ENCODE measurements around the gene ECM1.

ECM1 gene

DNA sequence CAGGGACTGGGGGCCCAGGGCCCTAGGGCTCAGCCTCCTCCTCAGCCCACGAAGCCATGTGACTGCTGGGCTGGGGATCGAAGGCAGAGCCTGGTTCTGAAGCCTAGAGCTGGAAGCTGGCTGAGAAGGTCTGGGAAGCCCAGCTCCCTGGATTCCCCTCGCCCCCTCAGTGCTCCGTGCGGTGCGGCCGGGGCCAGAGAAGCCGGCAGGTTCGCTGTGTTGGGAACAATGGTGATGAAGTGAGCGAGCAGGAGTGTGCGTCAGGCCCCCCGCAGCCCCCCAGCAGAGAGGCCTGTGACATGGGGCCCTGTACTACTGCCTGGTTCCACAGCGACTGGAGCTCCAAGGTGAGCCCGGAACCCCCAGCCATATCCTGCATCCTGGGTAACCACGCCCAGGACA lies 50.4 kb downstream of the ECM1 start:
- TF ChIP-seq, protein P1, sequence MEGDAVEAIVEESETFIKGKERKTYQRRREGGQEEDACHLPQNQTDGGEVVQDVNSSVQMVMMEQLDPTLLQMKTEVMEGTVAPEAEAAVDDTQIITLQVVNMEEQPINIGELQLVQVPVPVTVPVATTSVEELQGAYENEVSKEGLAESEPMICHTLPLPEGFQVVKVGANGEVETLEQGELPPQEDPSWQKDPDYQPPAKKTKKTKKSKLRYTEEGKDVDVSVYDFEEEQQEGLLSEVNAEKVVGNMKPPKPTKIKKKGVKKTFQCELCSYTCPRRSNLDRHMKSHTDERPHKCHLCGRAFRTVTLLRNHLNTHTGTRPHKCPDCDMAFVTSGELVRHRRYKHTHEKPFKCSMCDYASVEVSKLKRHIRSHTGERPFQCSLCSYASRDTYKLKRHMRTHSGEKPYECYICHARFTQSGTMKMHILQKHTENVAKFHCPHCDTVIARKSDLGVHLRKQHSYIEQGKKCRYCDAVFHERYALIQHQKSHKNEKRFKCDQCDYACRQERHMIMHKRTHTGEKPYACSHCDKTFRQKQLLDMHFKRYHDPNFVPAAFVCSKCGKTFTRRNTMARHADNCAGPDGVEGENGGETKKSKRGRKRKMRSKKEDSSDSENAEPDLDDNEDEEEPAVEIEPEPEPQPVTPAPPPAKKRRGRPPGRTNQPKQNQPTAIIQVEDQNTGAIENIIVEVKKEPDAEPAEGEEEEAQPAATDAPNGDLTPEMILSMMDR (conservative IDR thresholded peaks at IDR 0.05; ENCODE audit: low read length): no peak
- no peak for DNase-seq (ENCODE audit: low read depth)
- H3K4me3 ChIP-seq (ENCODE audit: low read length): no peak overlapping the region

DNA sequence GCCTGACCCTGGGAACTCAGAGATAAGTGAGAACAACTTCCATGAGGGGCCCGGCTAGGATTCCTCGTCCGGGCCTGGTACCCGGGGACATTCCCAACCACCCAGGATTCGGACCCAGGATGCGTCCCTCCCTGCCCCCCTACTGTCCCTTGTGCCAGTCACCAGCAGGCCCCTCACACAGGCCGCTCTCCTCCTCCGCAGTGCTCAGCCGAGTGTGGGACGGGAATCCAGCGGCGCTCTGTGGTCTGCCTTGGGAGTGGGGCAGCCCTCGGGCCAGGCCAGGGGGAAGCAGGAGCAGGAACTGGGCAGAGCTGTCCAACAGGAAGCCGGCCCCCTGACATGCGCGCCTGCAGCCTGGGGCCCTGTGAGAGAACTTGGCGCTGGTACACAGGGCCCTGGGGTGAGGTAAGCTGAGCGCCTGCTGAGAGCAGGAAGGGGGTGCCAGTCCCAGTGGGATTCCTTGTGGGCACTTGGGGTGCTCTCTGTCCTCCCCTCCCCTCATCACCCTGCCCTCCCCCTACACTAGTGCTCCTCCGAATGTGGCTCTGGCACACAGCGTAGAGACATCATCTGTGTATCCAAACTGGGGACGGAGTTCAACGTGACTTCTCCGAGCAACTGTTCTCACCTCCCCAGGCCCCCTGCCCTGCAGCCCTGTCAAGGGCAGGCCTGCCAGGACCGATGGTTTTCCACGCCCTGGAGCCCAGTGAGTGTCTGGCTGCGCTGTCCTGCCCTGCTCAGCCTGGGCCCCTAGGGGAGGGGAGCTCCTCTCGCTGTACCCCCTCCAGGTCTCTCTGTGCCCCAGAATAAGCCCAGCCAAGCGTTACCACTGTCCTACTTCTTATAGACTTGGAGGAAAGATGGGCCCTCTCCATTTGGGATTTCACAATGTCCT lies 51.1 kb downstream of the ECM1 start:
- TF ChIP-seq, protein P1 (conservative IDR thresholded peaks at IDR 0.05; ENCODE audit: low read length): no peak
- DNase-seq (ENCODE audit: low read depth): no peak
- H3K4me3 ChIP-seq (ENCODE audit: low read length): no peak overlapping the region

DNA sequence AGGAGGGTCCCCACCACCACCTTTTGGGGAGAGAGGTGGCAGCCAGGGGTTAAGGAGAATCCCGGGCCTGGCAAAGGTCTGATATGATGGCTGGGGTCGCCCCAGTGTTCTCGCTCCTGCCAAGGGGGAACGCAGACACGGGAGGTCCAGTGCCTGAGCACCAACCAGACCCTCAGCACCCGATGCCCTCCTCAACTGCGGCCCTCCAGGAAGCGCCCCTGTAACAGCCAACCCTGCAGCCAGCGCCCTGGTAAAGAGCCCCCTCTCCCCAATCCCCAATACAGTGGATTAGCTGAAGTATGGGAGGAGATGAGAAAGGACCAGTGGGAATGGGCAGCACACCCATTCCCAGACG lies 51.7 kb downstream of the ECM1 start:
- no peak for DNase-seq (ENCODE audit: low read depth)
- TF ChIP-seq, protein P1 (conservative IDR thresholded peaks at IDR 0.05; ENCODE audit: low read length): no peak

DNA sequence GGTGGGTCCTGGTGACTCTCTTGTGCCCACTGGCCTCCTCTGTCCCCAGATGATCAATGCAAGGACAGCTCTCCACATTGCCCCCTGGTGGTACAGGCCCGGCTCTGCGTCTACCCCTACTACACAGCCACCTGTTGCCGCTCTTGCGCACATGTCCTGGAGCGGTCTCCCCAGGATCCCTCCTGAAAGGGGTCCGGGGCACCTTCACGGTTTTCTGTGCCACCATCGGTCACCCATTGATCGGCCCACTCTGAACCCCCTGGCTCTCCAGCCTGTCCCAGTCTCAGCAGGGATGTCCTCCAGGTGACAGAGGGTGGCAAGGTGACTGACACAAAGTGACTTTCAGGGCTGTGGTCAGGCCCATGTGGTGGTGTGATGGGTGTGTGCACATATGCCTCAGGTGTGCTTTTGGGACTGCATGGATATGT lies 52.1 kb downstream of the ECM1 start:
- DNase-seq (ENCODE audit: low read depth): peak; percentile 54
- TF ChIP-seq, protein P1 (conservative IDR thresholded peaks at IDR 0.05; ENCODE audit: low read length): peak; percentile 88
- H3K4me3 ChIP-seq (ENCODE audit: low read length): peak overlapping the region; percentile 74; the same call in 1 of the 2 replicates

More for the DNA sequence above, 51.7 kb downstream of the ECM1 start:
- H3K4me3 ChIP-seq (ENCODE audit: low read length): no peak overlapping the region

DNA sequence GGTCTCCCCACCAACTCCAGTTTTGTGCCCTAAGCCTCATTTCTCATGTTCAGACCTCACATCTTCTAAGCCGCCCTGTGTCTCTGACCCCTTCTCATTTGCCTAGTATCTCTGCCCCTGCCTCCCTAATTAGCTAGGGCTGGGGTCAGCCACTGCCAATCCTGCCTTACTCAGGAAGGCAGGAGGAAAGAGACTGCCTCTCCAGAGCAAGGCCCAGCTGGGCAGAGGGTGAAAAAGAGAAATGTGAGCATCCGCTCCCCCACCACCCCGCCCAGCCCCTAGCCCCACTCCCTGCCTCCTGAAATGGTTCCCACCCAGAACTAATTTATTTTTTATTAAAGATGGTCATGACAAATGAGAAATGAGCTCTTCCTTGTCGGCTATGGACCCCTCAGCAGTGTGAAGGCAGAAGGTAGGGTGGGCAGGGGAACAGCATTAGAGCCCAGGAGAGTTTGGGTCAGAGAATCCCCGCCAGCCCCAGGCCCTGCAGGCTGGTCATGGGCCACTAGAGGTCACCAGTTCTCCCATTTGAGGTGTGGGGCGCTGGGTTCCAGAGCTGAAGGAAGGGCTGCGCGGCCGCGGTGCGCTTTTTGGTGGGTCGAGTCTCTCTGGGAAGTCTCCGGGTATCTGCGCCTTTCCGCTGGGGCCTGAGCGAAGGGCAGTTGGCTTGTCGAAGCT lies 52.8 kb downstream of the ECM1 start:
- DNase-seq (ENCODE audit: low read depth): no peak
- peak overlapping the region; percentile 74 for H3K4me3 ChIP-seq (ENCODE audit: low read length)
- TF ChIP-seq, protein P1 (conservative IDR thresholded peaks at IDR 0.05; ENCODE audit: low read length): peak; percentile 88

DNA sequence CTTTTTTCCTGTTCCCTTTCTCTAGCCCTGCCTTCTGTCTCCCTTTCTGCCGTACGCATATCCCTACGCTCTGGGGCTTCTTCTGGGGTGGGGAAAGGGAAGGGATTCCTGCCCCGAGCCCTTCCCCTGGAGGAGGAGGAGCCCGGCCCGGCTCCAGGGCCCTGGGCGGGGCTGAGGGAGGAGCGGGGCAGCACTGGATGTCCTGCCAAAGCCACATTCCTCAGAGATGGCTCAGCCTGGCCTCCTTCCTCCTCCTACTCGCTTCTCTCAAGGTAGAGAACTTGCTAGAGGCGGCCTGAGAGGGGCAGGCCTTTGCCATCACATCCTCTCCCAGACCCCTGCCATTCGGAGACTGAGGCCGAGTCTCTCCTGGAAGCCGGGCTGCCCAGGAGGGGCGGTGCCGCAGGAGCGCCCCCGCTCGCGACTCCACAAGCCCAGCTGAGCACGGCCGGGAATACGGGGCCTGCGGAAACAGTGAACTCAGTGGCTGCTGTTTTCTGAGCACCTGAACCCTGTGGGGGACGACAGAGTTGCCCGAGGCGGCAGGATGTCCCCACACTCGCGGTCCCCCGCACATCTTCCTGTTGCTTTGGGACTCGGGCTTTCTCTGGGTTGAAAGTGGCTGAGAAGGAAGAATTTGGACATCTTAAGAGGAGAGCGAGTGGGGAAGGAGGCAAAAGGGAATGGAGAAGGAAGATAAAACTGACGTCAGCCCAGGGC lies 53.5 kb downstream of the ECM1 start:
- H3K4me3 ChIP-seq (ENCODE audit: low read length): peak overlapping the region; percentile 74
- TF ChIP-seq, protein P1 (conservative IDR thresholded peaks at IDR 0.05; ENCODE audit: low read length): peak; percentile 28
- DNase-seq (ENCODE audit: low read depth): peak; percentile 99

All from AG10803 (cell line).